ENCODE results near the gene FLNA. TPM values are rescaled to one million over a fixed set of nuclear protein-coding genes. Genes with fewer than 3 reads are reported as not detected.
A peak's percentile ranks its signal among the peaks of the same experiment; 100 is the strongest.

Gene FLNA
- total RNA-seq, 1 experiment from 2014 or later, result 1,210 TPM

DNA sequence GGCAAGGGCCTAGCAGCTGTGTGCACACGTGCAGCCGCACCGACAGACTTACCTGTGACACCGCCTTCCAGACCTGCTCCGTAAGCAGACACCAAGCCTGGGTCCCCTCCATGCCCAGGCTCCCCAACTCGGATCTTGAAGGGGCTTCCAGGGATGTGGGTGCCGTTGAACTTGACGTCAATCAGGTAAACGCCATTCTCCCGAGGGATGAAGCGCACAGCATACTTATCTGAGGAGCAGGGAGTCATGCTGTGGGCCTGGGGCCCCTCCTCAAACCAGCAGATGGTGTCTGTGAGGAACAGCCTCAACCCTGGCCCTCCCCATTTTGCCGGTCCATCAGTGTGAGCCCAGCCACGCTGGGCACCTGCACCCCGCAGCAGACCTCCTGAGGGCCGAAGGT is 24.5 kb downstream of the FLNA start:
- Histone ChIP-seq H3K27ac (ENCODE audit: low read depth, low read length, poor library complexity, severe bottlenecking) (no peak overlapping the region), H3K36me3 (ENCODE audit: insufficient read depth, low read length, poor library complexity, severe bottlenecking) (peaks cover 58% of the 10 kb centered on the region), H3K4me1 (ENCODE audit: insufficient read depth, low read length, poor library complexity, severe bottlenecking) (no peaks in the 10 kb centered on the region), H3K27me3 (replicated peaks; ENCODE audit: insufficient read depth, low read depth, low read length, poor library complexity) (no peaks in the 10 kb centered on the region), H3K9me3 (ENCODE audit: low read depth, low read length, poor library complexity, severe bottlenecking) (no peaks in the 10 kb centered on the region), H3K4me3 (ENCODE audit: low read depth, low read length, poor library complexity, severe bottlenecking) (no peak overlapping the region)
- TF ChIP-seq, protein P1, sequence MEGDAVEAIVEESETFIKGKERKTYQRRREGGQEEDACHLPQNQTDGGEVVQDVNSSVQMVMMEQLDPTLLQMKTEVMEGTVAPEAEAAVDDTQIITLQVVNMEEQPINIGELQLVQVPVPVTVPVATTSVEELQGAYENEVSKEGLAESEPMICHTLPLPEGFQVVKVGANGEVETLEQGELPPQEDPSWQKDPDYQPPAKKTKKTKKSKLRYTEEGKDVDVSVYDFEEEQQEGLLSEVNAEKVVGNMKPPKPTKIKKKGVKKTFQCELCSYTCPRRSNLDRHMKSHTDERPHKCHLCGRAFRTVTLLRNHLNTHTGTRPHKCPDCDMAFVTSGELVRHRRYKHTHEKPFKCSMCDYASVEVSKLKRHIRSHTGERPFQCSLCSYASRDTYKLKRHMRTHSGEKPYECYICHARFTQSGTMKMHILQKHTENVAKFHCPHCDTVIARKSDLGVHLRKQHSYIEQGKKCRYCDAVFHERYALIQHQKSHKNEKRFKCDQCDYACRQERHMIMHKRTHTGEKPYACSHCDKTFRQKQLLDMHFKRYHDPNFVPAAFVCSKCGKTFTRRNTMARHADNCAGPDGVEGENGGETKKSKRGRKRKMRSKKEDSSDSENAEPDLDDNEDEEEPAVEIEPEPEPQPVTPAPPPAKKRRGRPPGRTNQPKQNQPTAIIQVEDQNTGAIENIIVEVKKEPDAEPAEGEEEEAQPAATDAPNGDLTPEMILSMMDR (conservative IDR thresholded peaks at IDR 0.05; ENCODE audit: low read depth, low read length), result no peak
- no peak for TF ChIP-seq EZH2 (IDR thresholded peaks at IDR 0.05; ENCODE audit: borderline replicate concordance, low read depth, low read length, poor library complexity, severe bottlenecking)
- CTCF ChIA-PET, result no interaction called here
- BruUV-seq (replicated peaks), result no TSS peak
- no peak for DNase-seq (ENCODE audit: low spot score)
- POLR2A ChIA-PET (ENCODE audit: low non-redundant PET), result no interaction called here
- intact Hi-C loops (cut with micrococcal nuclease; ENCODE audit: unreplicated experiment), result no loop called here

DNA sequence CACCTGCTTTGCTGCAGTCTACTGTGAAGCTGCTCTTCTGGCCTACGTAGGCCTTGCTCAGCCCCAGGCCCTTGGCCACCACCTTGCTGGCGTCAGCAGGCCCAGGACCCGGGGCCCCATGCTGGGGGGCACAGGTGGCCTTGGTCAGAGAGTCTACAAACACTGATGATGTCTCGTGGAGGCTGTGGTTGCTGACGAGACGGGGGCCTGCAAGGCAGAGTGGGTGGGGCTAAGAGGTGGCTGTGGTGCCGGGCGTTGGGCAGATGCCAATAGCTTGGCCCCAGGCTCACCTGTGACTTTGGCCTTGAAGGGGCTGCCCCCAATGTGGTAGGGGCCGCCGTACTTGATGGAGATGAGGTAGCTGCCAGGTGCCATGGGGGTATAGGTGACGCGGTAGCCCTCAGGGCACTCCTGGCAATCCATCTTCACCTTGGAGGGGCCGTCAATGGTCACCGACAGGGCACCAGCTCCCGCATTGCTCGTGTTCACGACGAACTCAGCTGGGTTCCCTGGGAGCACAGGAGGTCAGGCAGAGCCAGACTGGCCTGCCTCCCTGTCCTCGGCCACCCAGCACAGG is 25.0 kb downstream of the FLNA start:
- H3K4me3 ChIP-seq (ENCODE audit: low read depth, low read length, poor library complexity, severe bottlenecking), result no peak overlapping the region
- no peaks in the 10 kb centered on the region for H3K4me1 ChIP-seq (ENCODE audit: insufficient read depth, low read length, poor library complexity, severe bottlenecking)
- TF ChIP-seq EZH2 (IDR thresholded peaks at IDR 0.05; ENCODE audit: borderline replicate concordance, low read depth, low read length, poor library complexity, severe bottlenecking), result no peak
- TF ChIP-seq, protein P1 (conservative IDR thresholded peaks at IDR 0.05; ENCODE audit: low read depth, low read length), result no peak
- ChIA-PET POLR2A (ENCODE audit: low non-redundant PET) (no interaction called here), CTCF (no interaction called here)
- no peaks in the 10 kb centered on the region for H3K27me3 ChIP-seq (replicated peaks; ENCODE audit: insufficient read depth, low read depth, low read length, poor library complexity)
- H3K36me3 ChIP-seq (ENCODE audit: insufficient read depth, low read length, poor library complexity, severe bottlenecking), result peaks cover 54% of the 10 kb centered on the region
- intact Hi-C loops (cut with micrococcal nuclease; ENCODE audit: unreplicated experiment), result no loop called here
- no peak overlapping the region for H3K27ac ChIP-seq (ENCODE audit: low read depth, low read length, poor library complexity, severe bottlenecking)
- H3K9me3 ChIP-seq (ENCODE audit: low read depth, low read length, poor library complexity, severe bottlenecking), result no peaks in the 10 kb centered on the region
- BruUV-seq (replicated peaks), result no TSS peak
- no peak for DNase-seq (ENCODE audit: low spot score)

DNA sequence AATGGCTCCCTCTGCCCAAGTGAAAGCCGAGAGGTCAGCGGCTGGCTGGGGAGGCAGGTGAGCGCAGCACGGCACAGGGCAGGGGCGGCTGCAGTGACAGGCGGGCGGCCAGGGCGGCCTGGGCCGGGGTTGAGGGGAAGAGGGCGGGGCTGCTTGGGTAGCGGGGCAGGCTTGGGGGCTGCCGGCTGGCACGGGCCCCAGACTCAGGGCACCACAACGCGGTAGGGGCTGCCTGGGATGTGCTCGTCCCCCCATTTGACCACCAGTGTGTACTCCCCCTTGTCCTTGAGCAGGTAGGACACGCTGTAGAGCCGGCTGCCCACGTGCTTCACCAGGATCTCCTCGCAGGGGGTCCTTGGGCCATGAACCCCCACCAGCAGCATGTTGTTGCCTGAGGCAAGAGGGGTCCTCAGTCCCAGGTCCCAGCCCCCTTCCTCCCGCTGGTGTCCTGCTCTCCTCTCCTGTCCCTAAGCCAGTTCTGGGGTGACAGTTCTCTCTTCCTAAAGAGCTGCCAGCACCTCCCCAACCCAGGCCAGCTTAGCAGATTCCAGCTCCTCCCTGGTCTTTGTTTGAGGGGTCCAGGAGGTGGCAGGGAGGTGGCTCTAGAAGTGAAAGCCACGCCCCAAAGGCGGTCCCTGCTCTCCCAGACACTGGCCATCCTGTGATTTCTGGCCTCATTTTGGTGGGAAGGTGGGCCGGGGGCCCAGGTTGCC is 25.6 kb downstream of the FLNA start:
- BruUV-seq (replicated peaks), result TSS peak; percentile 65
- intact Hi-C loops (cut with micrococcal nuclease; ENCODE audit: unreplicated experiment), result no loop called here
- H3K4me3 ChIP-seq (ENCODE audit: low read depth, low read length, poor library complexity, severe bottlenecking), result no peak overlapping the region
- H3K4me1 ChIP-seq (ENCODE audit: insufficient read depth, low read length, poor library complexity, severe bottlenecking), result no peaks in the 10 kb centered on the region
- H3K27me3 ChIP-seq (replicated peaks; ENCODE audit: insufficient read depth, low read depth, low read length, poor library complexity), result no peaks in the 10 kb centered on the region
- ChIA-PET POLR2A (ENCODE audit: low non-redundant PET) (no interaction called here), CTCF (no interaction called here)
- TF ChIP-seq, protein P1 (conservative IDR thresholded peaks at IDR 0.05; ENCODE audit: low read depth, low read length), result no peak
- TF ChIP-seq EZH2 (IDR thresholded peaks at IDR 0.05; ENCODE audit: borderline replicate concordance, low read depth, low read length, poor library complexity, severe bottlenecking), result no peak
- H3K9me3 ChIP-seq (ENCODE audit: low read depth, low read length, poor library complexity, severe bottlenecking), result no peaks in the 10 kb centered on the region
- H3K36me3 ChIP-seq (ENCODE audit: insufficient read depth, low read length, poor library complexity, severe bottlenecking), result peaks cover 48% of the 10 kb centered on the region
- DNase-seq (ENCODE audit: low spot score), result no peak
- H3K27ac ChIP-seq (ENCODE audit: low read depth, low read length, poor library complexity, severe bottlenecking), result no peak overlapping the region

Measured in A673 (cell line).